Calu3 (cell line): ENCODE data around the gene SH3BGRL3. TPM values are rescaled to one million over a fixed set of nuclear protein-coding genes. Genes with fewer than 3 reads are reported as not detected.
"Not testable (repeated sequence)": the region's sequence is repeated elsewhere in the genome, so short reads cannot be mapped to it uniquely, and the experiment has no call there.

ENCODE experiments used
- BruUV-seq: library from RNA; stranded (reverse); fragments of 400-500 nt; replicated peaks from 2 replicates; lab custom pipeline; 2021; lab: Mats Ljungman, UMichigan
- CTCF ChIA-PET: fragments of 300-600 bp; sonication (Branson Sonifier 250); formaldehyde crosslinking; loops from one replicate; lab custom pipeline; 2022; ENCODE audit warnings: antibody characterized with exemption; lab: Charles Lee
- DNase-seq: peaks from one replicate; pipeline ENCODE4 v3.0.0; 2022
- H3K27ac Mint-ChIP-seq: one replicate; pipeline ENCODE4 v1.8.0; 2022; ENCODE audit warnings: mixed read lengths; ENCODE audit not compliant: unreplicated experiment
- H3K27me3 Mint-ChIP-seq: one replicate; pipeline ENCODE4 v1.8.0; 2022; ENCODE audit warnings: mixed read lengths; ENCODE audit not compliant: unreplicated experiment
- H3K36me3 Mint-ChIP-seq: one replicate; pipeline ENCODE4 v1.8.0; 2022; ENCODE audit warnings: mild to moderate bottlenecking, moderate library complexity, mixed read lengths; ENCODE audit not compliant: insufficient read depth, unreplicated experiment
- H3K4me1 Mint-ChIP-seq: one replicate; pipeline ENCODE4 v1.8.0; 2022; ENCODE audit warnings: mild to moderate bottlenecking, low read depth, mixed read lengths; ENCODE audit not compliant: unreplicated experiment
- H3K4me3 Mint-ChIP-seq: one replicate; pipeline ENCODE4 v1.8.0; 2022; ENCODE audit warnings: mild to moderate bottlenecking, low read depth, moderate library complexity, mixed read lengths; ENCODE audit not compliant: unreplicated experiment
- H3K9me3 Mint-ChIP-seq: one replicate; pipeline ENCODE4 v1.8.0; 2022; ENCODE audit warnings: low read depth, mixed read lengths; ENCODE audit not compliant: unreplicated experiment
- CTCF ChIP-seq: fragments of 200-600 bp; IDR thresholded peaks from one replicate; pipeline ENCODE4 v1.8.0; 2022; ENCODE audit warnings: antibody characterized with exemption; ENCODE audit not compliant: unreplicated experiment
- intact Hi-C: fragments of 100-400 bp; cut with micrococcal nuclease; formaldehyde crosslinking; loops from one replicate; pipeline ENCODE4 v1.10.0; 2022; ENCODE audit not compliant: unreplicated experiment
- total RNA-seq: library from RNA; stranded (reverse); gene quantifications from 2 replicates; pipeline ENCODE4 v1.2.3, GENCODE V29; 2022

SH3BGRL3 gene
- total RNA-seq, 1 experiment from 2014 or later = 74.6 TPM

GRCh38 chr1:26306290-26307229, 26.7 kb downstream of the SH3BGRL3 start, which contains the start of gene UBXN11:
UBXN11 (minus strand) TSS chr1:26306636; CDS start chr1:26302883, 3,753 bp downstream.
- no TSS peak for BruUV-seq
- intact Hi-C loops = no loop called here

GRCh38 chr1:26307363-26307781, 27.5 kb downstream of the SH3BGRL3 start:
- peaks cover 9% of the 10 kb centered on the region for H3K36me3 Mint-ChIP-seq
- no peak for DNase-seq
- H3K27ac Mint-ChIP-seq = no peak overlapping the region
- TF ChIP-seq CTCF = no peak
- peak overlapping the region; percentile 92 for H3K4me3 Mint-ChIP-seq
- no peaks in the 10 kb centered on the region for H3K27me3 Mint-ChIP-seq
- peaks cover 15% of the 10 kb centered on the region for H3K4me1 Mint-ChIP-seq
- BruUV-seq = no TSS peak
- CTCF ChIA-PET = interaction anchor here (0.9 kb wide), 1 partner anchor 32 kb away, joined by 3 read pairs; no protein-coding TSS in a partner anchor
- H3K9me3 Mint-ChIP-seq = no peaks in the 10 kb centered on the region
- intact Hi-C loops = no loop called here

More at GRCh38 chr1:26306290-26307229, 26.7 kb downstream of the SH3BGRL3 start, which contains the start of gene UBXN11:
- peak within 1 kb of the TSS; percentile 89 for H3K27ac Mint-ChIP-seq
- H3K27me3 Mint-ChIP-seq = no peaks in the 10 kb centered on the region
- peaks cover 9% of the 10 kb centered on the region for H3K36me3 Mint-ChIP-seq
- H3K4me3 Mint-ChIP-seq = peak within 1 kb of the TSS; percentile 92
- peaks cover 15% of the 10 kb centered on the region for H3K4me1 Mint-ChIP-seq
- CTCF ChIA-PET = interaction anchor here (0.8 to 0.9 kb wide), 2 partner anchors 15 to 31 kb away, joined by 3 read pairs; no protein-coding TSS in a partner anchor
- DNase-seq = peak; percentile 89
- no peak for TF ChIP-seq CTCF
- H3K9me3 Mint-ChIP-seq = no peaks in the 10 kb centered on the region

GRCh38 chr1:26307966-26308899, 28.3 kb downstream of the SH3BGRL3 start:
- H3K27me3 Mint-ChIP-seq, H3K9me3 Mint-ChIP-seq, H3K4me3 Mint-ChIP-seq, DNase-seq, BruUV-seq, H3K36me3 Mint-ChIP-seq, H3K27ac Mint-ChIP-seq, intact Hi-C loops: not testable (repeated sequence)
- CTCF ChIA-PET = interaction anchor here (0.6 kb wide), 2 partner anchors 16 to 131 kb away, joined by 3 read pairs; partner anchors contain the start of gene CNKSR1
- peaks cover 15% of the 10 kb centered on the region for H3K4me1 Mint-ChIP-seq

- Mint-ChIP-seq H3K9me3 (no peaks in the 10 kb centered on the region), H3K27me3 (peaks cover 28% of the 10 kb centered on the region), H3K27ac (no peak overlapping the region), H3K4me1 (no peaks in the 10 kb centered on the region), H3K36me3 (no peaks in the 10 kb centered on the region), H3K4me3 (no peak overlapping the region)
- TF ChIP-seq CTCF = no peak
- BruUV-seq = no TSS peak
- DNase-seq = no peak
- intact Hi-C loops = no loop called here
- CTCF ChIA-PET = no interaction called here
Measured at GRCh38 chr1:26314501-26314900, 34.6 kb downstream of the SH3BGRL3 start.
